Measurements from ENCODE around the gene AKAP10.
"Not testable (repeated sequence)": the region's sequence is repeated elsewhere in the genome, so short reads cannot be mapped to it uniquely, and the experiment has no call there.

Gene AKAP10

DNA sequence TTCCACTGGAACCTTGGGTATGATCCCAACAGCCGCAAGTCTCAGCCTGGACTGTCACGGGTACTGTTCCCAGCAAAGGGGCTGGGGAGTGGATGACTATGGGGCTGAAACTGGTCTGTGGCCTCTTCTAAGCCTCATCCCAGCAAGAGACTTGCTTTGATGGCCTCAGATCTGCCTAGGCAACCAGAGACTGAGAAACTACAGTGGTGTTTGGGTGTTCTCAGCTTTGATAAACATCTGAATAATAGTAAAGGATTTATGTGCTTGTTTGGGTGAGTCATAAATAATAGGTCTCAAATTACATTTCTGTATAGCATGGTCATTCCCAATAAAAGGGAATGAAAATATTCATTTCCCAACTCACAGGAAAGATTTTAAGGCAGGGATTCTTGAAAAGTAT is 79.7 kb downstream of the AKAP10 start:
- H3K36me3 ChIP-seq (replicated peaks; ENCODE audit: insufficient read depth, low read length): no peaks in the 10 kb centered on the region
- H3K9me2 ChIP-seq (replicated peaks; ENCODE audit: insufficient read depth, low read length): no peaks in the 10 kb centered on the region
- H2AFZ ChIP-seq (ENCODE audit: low read length): no peak overlapping the region
- H3K4me3 ChIP-seq (ENCODE audit: low read length): no peak overlapping the region
- no peak overlapping the region for H3K9ac ChIP-seq (ENCODE audit: low read length)
- TF ChIP-seq EZH2 (optimal IDR thresholded peaks at IDR 0.05; ENCODE audit: low read depth, low read length): no peak
- TF ChIP-seq, protein P1, sequence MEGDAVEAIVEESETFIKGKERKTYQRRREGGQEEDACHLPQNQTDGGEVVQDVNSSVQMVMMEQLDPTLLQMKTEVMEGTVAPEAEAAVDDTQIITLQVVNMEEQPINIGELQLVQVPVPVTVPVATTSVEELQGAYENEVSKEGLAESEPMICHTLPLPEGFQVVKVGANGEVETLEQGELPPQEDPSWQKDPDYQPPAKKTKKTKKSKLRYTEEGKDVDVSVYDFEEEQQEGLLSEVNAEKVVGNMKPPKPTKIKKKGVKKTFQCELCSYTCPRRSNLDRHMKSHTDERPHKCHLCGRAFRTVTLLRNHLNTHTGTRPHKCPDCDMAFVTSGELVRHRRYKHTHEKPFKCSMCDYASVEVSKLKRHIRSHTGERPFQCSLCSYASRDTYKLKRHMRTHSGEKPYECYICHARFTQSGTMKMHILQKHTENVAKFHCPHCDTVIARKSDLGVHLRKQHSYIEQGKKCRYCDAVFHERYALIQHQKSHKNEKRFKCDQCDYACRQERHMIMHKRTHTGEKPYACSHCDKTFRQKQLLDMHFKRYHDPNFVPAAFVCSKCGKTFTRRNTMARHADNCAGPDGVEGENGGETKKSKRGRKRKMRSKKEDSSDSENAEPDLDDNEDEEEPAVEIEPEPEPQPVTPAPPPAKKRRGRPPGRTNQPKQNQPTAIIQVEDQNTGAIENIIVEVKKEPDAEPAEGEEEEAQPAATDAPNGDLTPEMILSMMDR (IDR thresholded peaks at IDR 0.05; ENCODE audit: low read length): no peak
- no peak for TF ChIP-seq EZH2phosphoT487 (IDR thresholded peaks at IDR 0.05; ENCODE audit: low read length)
- DNase-seq: no peak
- no peaks in the 10 kb centered on the region for H4K20me1 ChIP-seq (ENCODE audit: insufficient read depth, low read length)
- H3K27ac ChIP-seq (ENCODE audit: low read length): no peak overlapping the region
- H3K9me3 ChIP-seq (replicated peaks; ENCODE audit: insufficient read depth, low read length): no peaks in the 10 kb centered on the region
- no peaks in the 10 kb centered on the region for H3K79me2 ChIP-seq (ENCODE audit: low read length)
- H3K27me3 ChIP-seq (replicated peaks; ENCODE audit: insufficient read depth, low read length): no peaks in the 10 kb centered on the region
- no peaks in the 10 kb centered on the region for H3F3A ChIP-seq (ENCODE audit: insufficient read depth, low read length)
- H3K4me1 ChIP-seq (ENCODE audit: low read length): no peaks in the 10 kb centered on the region
- H3K4me2 ChIP-seq (ENCODE audit: low read depth, low read length): no peak overlapping the region

DNA sequence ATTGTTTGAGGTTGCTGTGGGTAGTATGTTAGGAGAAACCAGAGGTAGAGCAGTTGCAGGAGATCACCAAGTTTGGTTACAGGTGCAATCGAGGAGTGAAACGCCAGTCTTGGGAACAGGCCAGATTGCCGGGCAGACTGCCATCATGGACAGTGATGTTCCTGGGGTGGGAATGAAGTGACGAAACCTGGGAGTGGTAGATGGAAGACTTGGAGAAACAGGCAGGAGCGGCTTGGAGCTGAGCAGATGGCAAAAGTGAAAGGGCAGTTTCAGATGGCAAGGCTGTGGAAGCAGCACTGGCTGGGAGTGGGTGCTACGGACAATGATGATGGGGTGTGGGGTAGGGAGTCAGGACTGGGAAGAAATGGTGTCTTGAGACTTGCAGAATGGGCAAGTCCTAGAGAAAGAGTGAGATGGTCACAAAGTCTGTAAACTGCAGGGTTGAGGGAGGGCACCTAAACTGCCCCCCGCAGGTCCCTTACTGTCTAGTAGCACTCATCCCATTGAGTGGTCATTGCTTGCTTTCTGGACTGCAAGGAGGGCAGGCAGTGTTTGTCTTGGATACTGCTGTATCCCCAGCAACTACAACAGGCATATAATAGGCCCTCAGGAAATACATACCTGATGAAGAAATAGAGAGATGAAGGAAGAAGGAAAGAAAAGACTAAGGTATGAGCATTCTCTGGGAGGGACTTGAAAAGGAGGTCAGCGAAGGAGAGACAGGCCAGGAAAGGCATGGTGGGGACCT is 80.4 kb downstream of the AKAP10 start:
- no peak for DNase-seq
- TF ChIP-seq, protein P1 (IDR thresholded peaks at IDR 0.05; ENCODE audit: low read length): no peak
- TF ChIP-seq EZH2phosphoT487 (IDR thresholded peaks at IDR 0.05; ENCODE audit: low read length): no peak
- TF ChIP-seq EZH2 (optimal IDR thresholded peaks at IDR 0.05; ENCODE audit: low read depth, low read length): no peak
- Histone ChIP-seq H3K4me2 (ENCODE audit: low read depth, low read length) (no peak overlapping the region), H3F3A (ENCODE audit: insufficient read depth, low read length) (no peaks in the 10 kb centered on the region), H3K27ac (ENCODE audit: low read length) (no peak overlapping the region), H2AFZ (ENCODE audit: low read length) (no peak overlapping the region), H3K4me3 (ENCODE audit: low read length) (no peak overlapping the region), H3K4me1 (ENCODE audit: low read length) (no peaks in the 10 kb centered on the region), H3K27me3 (replicated peaks; ENCODE audit: insufficient read depth, low read length) (no peaks in the 10 kb centered on the region), H3K36me3 (replicated peaks; ENCODE audit: insufficient read depth, low read length) (no peaks in the 10 kb centered on the region), H4K20me1 (ENCODE audit: insufficient read depth, low read length) (no peaks in the 10 kb centered on the region), H3K9me2 (replicated peaks; ENCODE audit: insufficient read depth, low read length) (no peaks in the 10 kb centered on the region), H3K9me3 (replicated peaks; ENCODE audit: insufficient read depth, low read length) (no peaks in the 10 kb centered on the region), H3K9ac (ENCODE audit: low read length) (no peak overlapping the region), H3K79me2 (ENCODE audit: low read length) (no peaks in the 10 kb centered on the region)

DNA sequence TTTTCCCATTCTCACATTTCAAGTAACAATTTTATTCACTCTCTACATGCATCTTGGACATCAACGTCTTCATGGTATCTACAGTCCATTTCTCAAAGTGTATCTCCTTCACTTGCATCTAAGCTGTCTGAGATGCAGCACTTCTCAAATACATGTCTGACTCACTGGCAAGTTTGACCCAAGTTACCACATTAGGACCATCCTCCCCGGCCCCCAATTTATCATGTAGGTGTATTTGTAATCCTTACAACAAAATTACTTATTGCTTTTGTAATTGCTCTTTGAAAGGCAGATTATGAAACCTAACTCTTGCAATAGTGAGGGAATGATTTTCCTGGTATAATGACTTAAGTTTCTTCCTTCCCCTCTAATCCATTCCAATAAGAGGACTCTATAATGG is 80.9 kb downstream of the AKAP10 start:
- no peak for TF ChIP-seq EZH2phosphoT487 (IDR thresholded peaks at IDR 0.05; ENCODE audit: low read length)
- TF ChIP-seq, protein P1 (IDR thresholded peaks at IDR 0.05; ENCODE audit: low read length): no peak
- no peak for TF ChIP-seq EZH2 (optimal IDR thresholded peaks at IDR 0.05; ENCODE audit: low read depth, low read length)
- H3F3A ChIP-seq (ENCODE audit: insufficient read depth, low read length): no peaks in the 10 kb centered on the region
- H3K4me1 ChIP-seq (ENCODE audit: low read length): no peaks in the 10 kb centered on the region
- no peak overlapping the region for H3K27ac ChIP-seq (ENCODE audit: low read length)
- H3K9me2 ChIP-seq (replicated peaks; ENCODE audit: insufficient read depth, low read length): no peaks in the 10 kb centered on the region
- no peaks in the 10 kb centered on the region for H3K36me3 ChIP-seq (replicated peaks; ENCODE audit: insufficient read depth, low read length)
- no peak for DNase-seq
- no peaks in the 10 kb centered on the region for H3K79me2 ChIP-seq (ENCODE audit: low read length)
- H4K20me1 ChIP-seq (ENCODE audit: insufficient read depth, low read length): no peaks in the 10 kb centered on the region
- no peak overlapping the region for H3K4me3 ChIP-seq (ENCODE audit: low read length)
- H3K27me3 ChIP-seq (replicated peaks; ENCODE audit: insufficient read depth, low read length): no peaks in the 10 kb centered on the region
- H3K9ac ChIP-seq (ENCODE audit: low read length): no peak overlapping the region
- H3K9me3 ChIP-seq (replicated peaks; ENCODE audit: insufficient read depth, low read length): no peaks in the 10 kb centered on the region
- H3K4me2 ChIP-seq (ENCODE audit: low read depth, low read length): no peak overlapping the region
- H2AFZ ChIP-seq (ENCODE audit: low read length): no peak overlapping the region

DNA sequence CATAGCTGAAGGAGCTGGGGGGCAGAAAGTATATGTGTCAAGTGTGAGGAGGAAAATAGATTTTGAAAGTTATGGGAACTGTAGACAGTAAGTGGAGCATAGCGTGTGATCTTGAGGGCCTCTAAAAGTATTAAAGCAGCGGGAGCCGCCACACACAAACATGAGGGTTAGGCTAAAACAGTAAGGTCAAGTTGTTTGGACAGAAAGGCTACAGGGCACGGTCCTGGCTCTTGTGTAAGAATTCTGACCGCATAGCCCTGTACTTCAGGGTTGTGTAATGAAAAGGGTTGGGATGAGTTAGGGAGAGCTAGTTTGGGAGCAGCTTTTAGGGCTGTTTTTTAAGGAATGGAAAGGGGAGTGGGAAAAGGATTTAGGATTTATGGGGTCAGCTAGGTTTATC is 87.1 kb downstream of the AKAP10 start:
- H3K27me3 ChIP-seq (replicated peaks; ENCODE audit: insufficient read depth, low read length); H3K27ac ChIP-seq (ENCODE audit: low read length); DNase-seq; H3K4me3 ChIP-seq (ENCODE audit: low read length); H3K79me2 ChIP-seq (ENCODE audit: low read length); H3K9ac ChIP-seq (ENCODE audit: low read length); H2AFZ ChIP-seq (ENCODE audit: low read length); H3K4me2 ChIP-seq (ENCODE audit: low read depth, low read length); H3K9me3 ChIP-seq (replicated peaks; ENCODE audit: insufficient read depth, low read length); H3K36me3 ChIP-seq (replicated peaks; ENCODE audit: insufficient read depth, low read length); H4K20me1 ChIP-seq (ENCODE audit: insufficient read depth, low read length); H3K4me1 ChIP-seq (ENCODE audit: low read length); H3K9me2 ChIP-seq (replicated peaks; ENCODE audit: insufficient read depth, low read length); H3F3A ChIP-seq (ENCODE audit: insufficient read depth, low read length): not testable (repeated sequence)

DNA sequence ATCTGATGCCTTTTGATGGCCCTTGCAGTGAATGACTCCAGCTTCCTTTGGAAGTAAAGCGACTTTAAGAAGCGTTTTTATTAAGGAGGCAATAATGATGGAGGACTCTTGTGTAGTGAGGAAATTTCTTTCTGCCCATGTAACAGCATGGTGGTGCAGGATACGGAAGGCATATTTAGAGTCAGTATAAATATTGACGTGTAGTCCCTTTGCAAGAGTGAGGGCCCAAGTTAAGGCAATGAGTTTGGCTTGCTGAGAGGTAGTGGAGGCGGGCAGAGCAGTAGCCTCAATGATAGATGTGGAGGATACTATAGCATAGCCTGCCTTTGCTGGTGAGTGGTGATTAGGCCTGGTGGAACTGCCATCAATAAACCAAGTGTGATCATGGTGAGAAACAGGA is 87.6 kb downstream of the AKAP10 start:
- H3K27ac ChIP-seq (ENCODE audit: low read length); H3K4me3 ChIP-seq (ENCODE audit: low read length); H3K79me2 ChIP-seq (ENCODE audit: low read length); H3K36me3 ChIP-seq (replicated peaks; ENCODE audit: insufficient read depth, low read length); H3K9me3 ChIP-seq (replicated peaks; ENCODE audit: insufficient read depth, low read length); H3K9me2 ChIP-seq (replicated peaks; ENCODE audit: insufficient read depth, low read length); DNase-seq; H3K27me3 ChIP-seq (replicated peaks; ENCODE audit: insufficient read depth, low read length); H3K9ac ChIP-seq (ENCODE audit: low read length); H4K20me1 ChIP-seq (ENCODE audit: insufficient read depth, low read length); H3F3A ChIP-seq (ENCODE audit: insufficient read depth, low read length); H3K4me1 ChIP-seq (ENCODE audit: low read length); H3K4me2 ChIP-seq (ENCODE audit: low read depth, low read length); H2AFZ ChIP-seq (ENCODE audit: low read length): not testable (repeated sequence)

Data from MM.1S (cell line).